Muscle layer of duodenum (tissue), 2 donors: Measurements from ENCODE around the gene NHERF1.

Experiments
- H3K27ac ChIP-seq: one replicate; pipeline ENCODE4 v1.7.0; 2013; ENCODE audit warnings: mild to moderate bottlenecking, low read length
- H3K27me3 ChIP-seq: one replicate; pipeline ENCODE4 v1.7.0; 2013; ENCODE audit warnings: low read depth, mild to moderate bottlenecking, control low read depth, low read length
- H3K36me3 ChIP-seq, 2 donors: one replicate each; pipeline ENCODE4 v1.7.0; 2013; ENCODE audit warnings: low read length in 2 of 2, control low read depth in 1 of 2, mild to moderate bottlenecking in 1 of 2; ENCODE audit not compliant: insufficient read depth in 2 of 2, control insufficient read depth in 1 of 2
- H3K4me1 ChIP-seq, 2 donors: one replicate each; pipeline ENCODE4 v1.7.0; 2013; ENCODE audit warnings: low read length in 2 of 2, mild to moderate bottlenecking in 2 of 2, control low read depth in 1 of 2, moderate library complexity in 1 of 2; ENCODE audit not compliant: insufficient read depth in 2 of 2, control insufficient read depth in 1 of 2
- H3K4me3 ChIP-seq, 2 donors: one replicate each; pipeline ENCODE4 v1.7.0; 2013; ENCODE audit warnings: low read length in 2 of 2, low read depth in 1 of 2, mild to moderate bottlenecking in 1 of 2
- H3K9me3 ChIP-seq, 2 donors: one replicate each; pipeline ENCODE4 v1.7.0; 2013; ENCODE audit warnings: low read length in 2 of 2, control low read depth in 1 of 2, mild to moderate bottlenecking in 1 of 2; ENCODE audit not compliant: control insufficient read depth in 1 of 2
- donor health status: healthy.

Gene NHERF1

DNA sequence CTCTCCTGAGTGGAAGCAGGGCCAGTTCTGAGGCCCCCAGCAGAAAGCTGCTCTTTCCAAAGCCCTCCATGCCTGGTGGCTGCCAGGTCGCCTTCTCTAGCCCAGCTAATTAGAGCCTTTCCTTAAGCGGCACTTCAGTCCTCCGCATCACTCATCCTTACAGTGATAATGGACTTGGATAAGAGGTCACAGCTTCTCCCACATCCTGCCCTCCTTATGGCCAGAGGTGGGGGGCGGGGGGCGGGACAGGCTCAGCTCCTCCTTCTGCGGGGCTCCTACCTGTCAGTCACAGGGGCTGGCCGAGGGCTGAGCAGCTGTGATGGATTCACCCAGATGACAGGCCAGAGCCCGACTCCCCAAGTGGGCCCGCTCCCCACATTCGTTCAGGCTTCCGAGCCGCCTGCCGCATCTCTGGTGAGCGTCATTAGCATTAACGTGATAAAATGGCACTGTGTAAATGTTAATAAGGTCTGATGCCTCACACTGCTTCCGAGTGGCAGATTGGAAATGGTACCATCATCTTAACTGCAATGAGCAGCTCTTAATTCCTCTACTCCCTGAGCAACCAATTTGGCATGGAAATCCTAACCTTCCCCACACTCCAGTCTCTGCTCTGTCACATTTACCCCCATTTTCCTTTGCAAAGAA lies 70.0 kb downstream of the NHERF1 start:
- H3K4me3 ChIP-seq = no peak overlapping the region
- H3K27me3 ChIP-seq = no peaks in the 10 kb centered on the region
- H3K27ac ChIP-seq = no peak overlapping the region
- peaks cover 0 to 9% of the 10 kb centered on the region in 2 donors for H3K4me1 ChIP-seq
- peaks cover 0 to 30% of the 10 kb centered on the region in 2 donors for H3K36me3 ChIP-seq
- no peaks in the 10 kb centered on the region for H3K9me3 ChIP-seq
